Panc1 (cell line): Measurements from ENCODE around the gene DCUN1D2.

Experiments
- POLR2AphosphoS5 ChIP-seq: IDR thresholded peaks from 2 replicates; pipeline ENCODE4 v1.6.1; 2012; ENCODE audit warnings: mild to moderate bottlenecking, low read depth, low read length, moderate library complexity
- TCF7L2 ChIP-seq: IDR thresholded peaks from 2 replicates; pipeline ENCODE4 v1.6.1; 2011; ENCODE audit warnings: mild to moderate bottlenecking, low read depth, low read length, inconsistent platforms
- TF ChIP-seq, protein P1 (sequence below): fragments of 450-650 bp; IDR thresholded peaks from 2 replicates; pipeline ENCODE4 v1.5.1; 2017; ENCODE audit warnings: mild to moderate bottlenecking
- TF ChIP-seq, protein P2 (sequence below), 2 experiments: IDR thresholded peaks; 2 replicates each; pipeline ENCODE4 v1.6.1; 2011 to 2012; ENCODE audit warnings: low read depth in 2 of 2, control low read depth in 1 of 2, low read length in 1 of 2, mild to moderate bottlenecking in 1 of 2, moderate library complexity in 1 of 2; ENCODE audit not compliant: insufficient read depth in 1 of 2

DNA sequence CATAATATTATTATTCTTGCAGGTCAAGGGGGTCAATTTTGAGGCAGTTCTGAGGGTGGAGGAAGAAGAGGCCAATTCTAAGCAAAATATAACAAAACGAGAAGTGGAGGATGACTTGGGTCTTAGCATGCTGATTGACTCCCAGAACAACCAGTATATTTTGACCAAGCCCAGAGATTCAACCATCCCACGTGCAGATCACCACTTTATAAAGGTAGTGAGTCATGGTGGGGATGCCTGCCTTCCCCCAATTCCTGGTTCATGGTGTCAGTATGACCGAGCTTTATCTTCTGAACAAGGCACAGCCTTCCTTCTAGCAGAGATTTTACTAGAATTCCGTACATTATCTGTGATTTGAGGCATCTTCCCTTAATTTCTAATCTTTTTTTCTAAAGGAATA is 9.4 kb upstream of the DCUN1D2 start:
- TF ChIP-seq, protein P1, sequence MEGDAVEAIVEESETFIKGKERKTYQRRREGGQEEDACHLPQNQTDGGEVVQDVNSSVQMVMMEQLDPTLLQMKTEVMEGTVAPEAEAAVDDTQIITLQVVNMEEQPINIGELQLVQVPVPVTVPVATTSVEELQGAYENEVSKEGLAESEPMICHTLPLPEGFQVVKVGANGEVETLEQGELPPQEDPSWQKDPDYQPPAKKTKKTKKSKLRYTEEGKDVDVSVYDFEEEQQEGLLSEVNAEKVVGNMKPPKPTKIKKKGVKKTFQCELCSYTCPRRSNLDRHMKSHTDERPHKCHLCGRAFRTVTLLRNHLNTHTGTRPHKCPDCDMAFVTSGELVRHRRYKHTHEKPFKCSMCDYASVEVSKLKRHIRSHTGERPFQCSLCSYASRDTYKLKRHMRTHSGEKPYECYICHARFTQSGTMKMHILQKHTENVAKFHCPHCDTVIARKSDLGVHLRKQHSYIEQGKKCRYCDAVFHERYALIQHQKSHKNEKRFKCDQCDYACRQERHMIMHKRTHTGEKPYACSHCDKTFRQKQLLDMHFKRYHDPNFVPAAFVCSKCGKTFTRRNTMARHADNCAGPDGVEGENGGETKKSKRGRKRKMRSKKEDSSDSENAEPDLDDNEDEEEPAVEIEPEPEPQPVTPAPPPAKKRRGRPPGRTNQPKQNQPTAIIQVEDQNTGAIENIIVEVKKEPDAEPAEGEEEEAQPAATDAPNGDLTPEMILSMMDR = no peak
- no peak for TF ChIP-seq POLR2AphosphoS5
- no peak for TF ChIP-seq TCF7L2
- TF ChIP-seq, protein P2, sequence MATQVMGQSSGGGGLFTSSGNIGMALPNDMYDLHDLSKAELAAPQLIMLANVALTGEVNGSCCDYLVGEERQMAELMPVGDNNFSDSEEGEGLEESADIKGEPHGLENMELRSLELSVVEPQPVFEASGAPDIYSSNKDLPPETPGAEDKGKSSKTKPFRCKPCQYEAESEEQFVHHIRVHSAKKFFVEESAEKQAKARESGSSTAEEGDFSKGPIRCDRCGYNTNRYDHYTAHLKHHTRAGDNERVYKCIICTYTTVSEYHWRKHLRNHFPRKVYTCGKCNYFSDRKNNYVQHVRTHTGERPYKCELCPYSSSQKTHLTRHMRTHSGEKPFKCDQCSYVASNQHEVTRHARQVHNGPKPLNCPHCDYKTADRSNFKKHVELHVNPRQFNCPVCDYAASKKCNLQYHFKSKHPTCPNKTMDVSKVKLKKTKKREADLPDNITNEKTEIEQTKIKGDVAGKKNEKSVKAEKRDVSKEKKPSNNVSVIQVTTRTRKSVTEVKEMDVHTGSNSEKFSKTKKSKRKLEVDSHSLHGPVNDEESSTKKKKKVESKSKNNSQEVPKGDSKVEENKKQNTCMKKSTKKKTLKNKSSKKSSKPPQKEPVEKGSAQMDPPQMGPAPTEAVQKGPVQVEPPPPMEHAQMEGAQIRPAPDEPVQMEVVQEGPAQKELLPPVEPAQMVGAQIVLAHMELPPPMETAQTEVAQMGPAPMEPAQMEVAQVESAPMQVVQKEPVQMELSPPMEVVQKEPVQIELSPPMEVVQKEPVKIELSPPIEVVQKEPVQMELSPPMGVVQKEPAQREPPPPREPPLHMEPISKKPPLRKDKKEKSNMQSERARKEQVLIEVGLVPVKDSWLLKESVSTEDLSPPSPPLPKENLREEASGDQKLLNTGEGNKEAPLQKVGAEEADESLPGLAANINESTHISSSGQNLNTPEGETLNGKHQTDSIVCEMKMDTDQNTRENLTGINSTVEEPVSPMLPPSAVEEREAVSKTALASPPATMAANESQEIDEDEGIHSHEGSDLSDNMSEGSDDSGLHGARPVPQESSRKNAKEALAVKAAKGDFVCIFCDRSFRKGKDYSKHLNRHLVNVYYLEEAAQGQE (IDR thresholded peaks at IDR 0.05; ENCODE audit: insufficient read depth in 1 of 2, low read depth in 2 of 2, low read length in 1 of 2) = no peak
